Pancreas (tissue), 10 donors: ENCODE measurements around the gene USP46. TPM values are rescaled to one million over a fixed set of nuclear protein-coding genes. Genes with fewer than 3 reads are reported as not detected.
A peak's percentile ranks its signal among the peaks of the same experiment; 100 is the strongest.

Experiments
- ATAC-seq, 4 donors: fragments of 200-7000 bp; cut with Tn5 transposase; one replicate each; pipeline versions ENCODE4 v1.8.0 to v1.9.1; 2020; ENCODE audit warnings: mild to moderate bottlenecking in 4 of 4, moderate library complexity in 4 of 4
- DNase-seq, 6 donors: peaks; one replicate each; pipeline ENCODE4 v3.0.0-alpha.2; 2020
- FAIRE-seq: peaks from 2 replicates; lab custom pipeline; 2012; peaks lifted over from hg19 to GRCh38; lab: Jason Lieb, UNC
- H3K27ac ChIP-seq, 4 donors: fragments of 200-600 bp; sonication (generic); 1 replicate in 3 of 4; 2 replicates in 1 of 4; pipeline versions ENCODE4 v1.5.0 to v1.8.0; 2020
- H3K27me3 ChIP-seq, 4 donors: fragments of 200-600 bp; one replicate each; pipeline ENCODE4 v1.8.0; 2021
- H3K36me3 ChIP-seq, 3 donors: fragments of 200-600 bp; sonication (generic) in 1 of 3; one replicate each; pipeline versions ENCODE4 v1.5.0 to v1.8.0; 2020 to 2021
- H3K4me1 ChIP-seq, 3 donors: fragments of 200-600 bp; one replicate each; pipeline ENCODE4 v1.8.0; 2021
- H3K4me3 ChIP-seq, 4 donors: fragments of 200-600 bp; sonication (generic) in 2 of 4; one replicate each; pipeline versions ENCODE4 v1.5.0 to v1.8.0; 2020 to 2021
- H3K9me3 ChIP-seq, 4 donors: fragments of 200-600 bp; one replicate each; pipeline ENCODE4 v1.8.0; 2021
- CTCF ChIP-seq, 4 donors: fragments of 200-600 bp; sonication (generic) in 3 of 4; IDR thresholded peaks; one replicate each; pipeline versions ENCODE4 v1.5.0 to v1.8.0; 2021; ENCODE audit warnings: antibody characterized with exemption in 4 of 4
- WGBS, 2 donors: extraction: QIAGEN DNeasy Blood & Tissue Kit; methylation state at CpG; one replicate each; pipeline ENCODE4 v1.1.7; 2013; 5-methylcytosine and 5-hydroxymethylcytosine counted together
- intact Hi-C, 3 donors: fragments of 100-400 bp; cut with DNase I; formaldehyde crosslinking; loops; one replicate each; pipeline versions ENCODE4 v1.11.1 to v1.14.2; 2022
- polyA plus RNA-seq, 2 donors: library from polyadenylated mRNA; stranded (reverse); fragments of 200-250 nt; gene quantifications; one replicate each; pipeline ENCODE4 v1.2.3, GENCODE V29; 2013
- total RNA-seq, 6 donors: library from RNA; stranded (reverse); fragmentation: NEBNext Ultra II Directional in 4 of 6; extraction: Animal tissue kit (Norgen Biotek cat#: 25700) in 4 of 6; gene quantifications; one replicate each; pipeline versions ENCODE4 v1.2.1 to v1.2.4, GENCODE V29; 2021 to 2023
- donor health status: healthy with polysubstance abuse.
- donor health status: DM: no; HTN: no; CAD: no; lungs with moderate emphysema.
- donor health status: DM: no; HTN: no; CAD: no.
- donor health status: control.
- donor health status: control.
- donor health status: Bipolar disorder and iron deficiency.
- donor health status: DM: yes; HTN: yes; CAD: no.
- donor health status: DM: no; HTN: no; CAD: no.
- donor health status: DM: no; HTN: no; CAD: no.
- donor health status: DM: yes; HTN: yes; CAD: no.

Gene USP46
- total and polyA plus RNA-seq, 8 donors: 1.5 to 12.1 (median 9.3) TPM

GRCh38 chr4:52670121-52670520 is 11.0 kb upstream of the USP46 start:
- FAIRE-seq (no peak), DNase-seq (no peak), ATAC-seq (no peak)
- Histone ChIP-seq H3K4me3 (no peak overlapping the region), H3K27ac (no peak overlapping the region), H3K4me1 (no peaks in the 10 kb centered on the region), H3K27me3 (no peaks in the 10 kb centered on the region), H3K9me3 (no peaks in the 10 kb centered on the region), H3K36me3 (no peaks in the 10 kb centered on the region)
- intact Hi-C loops: no loop called here
- no peak for TF ChIP-seq CTCF (IDR thresholded peaks at IDR 0.05)
- WGBS, 2 donors: 93 to 98% methylated on average over 2 of the region's 2 CpGs

- no peaks in the 10 kb centered on the region for H3K4me1 ChIP-seq
- peak in 1 of 4 donors; percentile 60 for ATAC-seq
- FAIRE-seq: no peak
- WGBS, 2 donors: 14 to 36% methylated on average over 2 of the region's 2 CpGs
- no peak for TF ChIP-seq CTCF (IDR thresholded peaks at IDR 0.05)
- H3K27me3 ChIP-seq: no peaks in the 10 kb centered on the region
- no peak for DNase-seq
- H3K36me3 ChIP-seq: no peaks in the 10 kb centered on the region
- no peaks in the 10 kb centered on the region for H3K9me3 ChIP-seq
- intact Hi-C loops: no loop called here
- H3K4me3 ChIP-seq: no peak overlapping the region
- no peak overlapping the region for H3K27ac ChIP-seq
Measured at GRCh38 chr4:52665592-52665991, 6.5 kb upstream of the USP46 start.

GRCh38 chr4:52664479-52664878 is 5.4 kb upstream of the USP46 start:
- FAIRE-seq: no peak
- no peak overlapping the region for H3K4me3 ChIP-seq
- intact Hi-C loops: no loop called here
- H3K27me3 ChIP-seq: no peaks in the 10 kb centered on the region
- no peaks in the 10 kb centered on the region for H3K9me3 ChIP-seq
- DNase-seq: no peak
- TF ChIP-seq CTCF (IDR thresholded peaks at IDR 0.05): no peak
- H3K36me3 ChIP-seq: no peaks in the 10 kb centered on the region
- H3K4me1 ChIP-seq: peaks cover 0 to 4% (median 0%) of the 10 kb centered on the region in 3 donors
- no peak overlapping the region for H3K27ac ChIP-seq
- ATAC-seq: no peak

GRCh38 chr4:52661966-52662690 is 3.0 kb upstream of the USP46 start:
- TF ChIP-seq CTCF (IDR thresholded peaks at IDR 0.05): no peak
- intact Hi-C loops: no loop called here
- H3K27me3 ChIP-seq: no peaks in the 10 kb centered on the region

GRCh38 chr4:52660643-52661042 is 1.5 kb upstream of the USP46 start:
- H3K36me3 ChIP-seq: no peaks in the 10 kb centered on the region
- intact Hi-C loops: no loop called here

More at GRCh38 chr4:52661966-52662690, 3.0 kb upstream of the USP46 start:
- H3K4me1 ChIP-seq: peaks cover 0 to 8% (median 0%) of the 10 kb centered on the region in 3 donors
- H3K36me3 ChIP-seq: no peaks in the 10 kb centered on the region
- H3K4me3 ChIP-seq: no peak overlapping the region
- H3K9me3 ChIP-seq: no peaks in the 10 kb centered on the region
- DNase-seq (no peak), FAIRE-seq (no peak), ATAC-seq (no peak)
- WGBS, 2 donors: 71 to 82% methylated on average over 4 of the region's 4 CpGs
- H3K27ac ChIP-seq: no peak overlapping the region

More at GRCh38 chr4:52660643-52661042, 1.5 kb upstream of the USP46 start:
- no peak for DNase-seq
- no peak for TF ChIP-seq CTCF (IDR thresholded peaks at IDR 0.05)
- Histone ChIP-seq H3K27ac (no peak overlapping the region), H3K9me3 (no peaks in the 10 kb centered on the region), H3K27me3 (no peaks in the 10 kb centered on the region), H3K4me1 (peaks cover 0 to 8% (median 3%) of the 10 kb centered on the region in 3 donors), H3K4me3 (no peak overlapping the region)
- no peak for ATAC-seq
- 89 to 95% methylated on average over 6 of the region's 6 CpGs for WGBS, 2 donors
- no peak for FAIRE-seq
